Femur (tissue), 1 donor: ENCODE data around the gene DLG1.

ENCODE experiments used
- DNase-seq: peaks from one replicate; pipeline ENCODE4 v3.0.0-alpha.2; 2017

Gene DLG1

DNA sequence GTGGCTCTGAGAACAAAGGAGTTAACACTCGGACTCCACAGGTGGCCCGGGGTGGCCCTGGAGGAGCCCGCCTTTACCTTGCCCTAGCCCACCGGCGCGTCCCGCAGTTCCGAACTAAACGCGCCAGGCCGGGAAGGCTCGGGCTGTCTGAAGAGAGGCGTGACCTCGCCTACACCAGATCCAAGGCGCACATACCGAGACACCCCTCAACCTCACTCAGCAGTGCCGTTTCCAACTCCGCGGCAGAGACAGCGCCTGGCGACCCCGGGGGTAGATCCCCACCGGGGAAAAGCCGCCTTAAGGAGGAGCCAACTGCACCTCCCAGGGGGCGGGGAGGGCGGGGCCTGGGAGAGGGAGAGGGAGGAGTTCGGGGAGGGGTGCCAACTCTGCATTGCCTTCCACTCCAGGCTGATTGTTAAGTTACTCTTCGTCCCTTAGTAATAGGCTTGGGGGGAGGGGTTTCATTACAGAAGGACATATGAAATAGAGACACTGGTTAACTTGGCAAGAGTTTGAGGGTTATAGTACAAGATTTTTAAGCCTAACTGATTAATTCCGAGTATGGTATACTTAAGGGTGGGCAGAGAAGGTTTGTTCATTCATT is at the start of gene DLG1:
Gene DLG1 (minus strand): TSS at position 272 of the 604 bp plus-strand sequence. CDS start 1,408 bp downstream, outside the sequence.
- peak; percentile 93 for DNase-seq

DNA sequence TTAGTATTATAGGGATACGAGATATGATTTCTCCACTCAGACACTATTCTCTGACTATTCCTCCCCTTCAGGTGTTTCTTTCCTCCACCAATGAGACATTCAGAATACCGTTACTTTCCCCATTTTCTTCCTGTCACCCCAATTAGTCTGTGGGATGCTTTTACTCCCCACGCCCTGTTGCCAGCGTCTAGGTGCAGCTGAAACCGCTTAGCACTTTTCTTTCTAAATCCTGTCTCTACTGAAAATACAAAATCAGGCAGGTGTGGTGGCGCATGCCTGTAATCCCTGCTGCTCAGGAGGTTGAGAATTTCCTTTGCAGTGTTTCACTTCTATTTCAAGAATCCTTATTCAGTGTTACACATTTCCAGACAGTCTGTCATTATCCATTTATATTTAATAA is 49.6 kb upstream of the DLG1 start:
- no peak for DNase-seq

DNA sequence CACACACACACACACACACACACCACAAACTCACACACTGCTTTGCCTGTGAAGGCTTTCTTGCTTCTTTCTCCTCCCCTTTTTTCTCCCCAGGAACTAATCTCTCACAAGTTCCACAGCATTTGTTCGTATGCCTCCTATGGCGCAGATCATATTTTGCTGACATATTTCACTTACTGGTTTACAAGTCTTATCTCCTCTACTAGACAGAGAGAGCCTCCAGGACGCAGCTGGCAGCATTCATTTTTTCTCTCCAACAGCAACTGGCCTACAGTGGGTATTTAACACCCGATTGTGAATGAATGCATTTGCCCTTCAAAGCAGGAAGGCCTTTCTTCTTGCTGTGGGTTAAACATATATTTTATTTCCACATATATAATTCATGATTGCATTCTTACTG is 47.0 kb upstream of the DLG1 start:
- DNase-seq: no peak

DNA sequence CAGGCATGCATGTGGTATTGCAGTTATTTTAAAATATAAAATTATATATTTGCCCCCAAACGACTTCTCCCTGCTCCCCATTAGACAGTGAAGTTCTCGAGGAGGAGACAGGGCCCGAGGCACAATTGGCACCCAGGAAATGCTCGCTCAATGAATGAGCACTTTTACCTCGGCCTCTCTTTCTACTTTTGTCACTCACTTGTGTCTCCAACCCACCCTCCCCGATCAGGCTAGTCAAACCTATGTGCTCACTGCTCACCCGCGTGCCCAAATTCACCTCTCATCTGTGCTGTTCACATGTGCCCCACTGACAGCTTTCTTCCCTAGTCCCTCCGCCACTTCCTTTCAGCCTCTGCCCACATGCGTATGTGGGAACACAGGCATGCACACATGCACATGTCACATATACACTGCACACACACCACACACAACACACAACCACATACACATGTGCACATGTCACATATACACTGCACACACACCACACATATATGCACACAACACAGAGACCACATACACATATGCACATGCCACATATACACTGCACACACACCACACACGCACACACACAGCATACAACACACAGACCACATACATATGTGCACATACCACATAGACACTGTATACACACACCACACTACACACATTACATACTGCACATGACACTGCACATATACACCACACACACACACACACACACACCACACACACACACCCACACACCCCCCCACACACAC is 46.3 kb upstream of the DLG1 start:
- DNase-seq: no peak

DNA sequence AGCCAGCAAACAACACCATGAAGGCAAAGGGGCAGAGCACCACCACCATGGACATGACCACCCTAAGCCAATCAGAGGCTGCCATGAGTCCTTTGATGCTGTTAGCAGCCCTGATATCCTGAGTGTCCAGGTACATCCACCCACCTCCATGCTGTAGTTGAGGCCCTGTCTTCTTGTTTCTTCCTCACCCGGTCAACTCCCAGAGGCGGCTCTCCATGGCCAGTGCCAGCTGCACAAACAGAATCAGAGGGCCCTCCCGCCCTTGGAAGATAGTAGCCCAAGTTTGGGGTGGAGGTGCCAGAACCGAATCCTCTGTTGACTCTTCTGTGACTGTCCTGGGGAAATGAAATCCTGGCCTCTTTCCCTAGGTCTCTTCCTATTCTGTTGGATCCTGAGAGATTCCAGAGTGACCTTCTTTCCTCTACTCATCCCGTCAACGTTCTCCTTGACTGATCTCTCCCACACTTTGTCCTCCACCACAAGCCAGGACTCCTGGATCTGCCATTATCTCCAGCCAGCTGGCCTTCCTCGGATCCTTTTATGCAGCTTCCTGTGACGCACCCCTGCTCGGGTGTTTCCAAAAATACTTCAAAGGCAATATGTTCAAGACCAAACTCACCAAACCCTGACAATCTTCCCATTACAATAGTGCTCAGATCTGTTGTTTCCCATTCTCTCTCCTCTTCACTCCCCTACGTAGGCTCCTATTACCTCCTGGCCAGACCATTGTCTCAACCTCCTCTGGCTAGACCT is 45.4 kb upstream of the DLG1 start:
- no peak for DNase-seq

DNA sequence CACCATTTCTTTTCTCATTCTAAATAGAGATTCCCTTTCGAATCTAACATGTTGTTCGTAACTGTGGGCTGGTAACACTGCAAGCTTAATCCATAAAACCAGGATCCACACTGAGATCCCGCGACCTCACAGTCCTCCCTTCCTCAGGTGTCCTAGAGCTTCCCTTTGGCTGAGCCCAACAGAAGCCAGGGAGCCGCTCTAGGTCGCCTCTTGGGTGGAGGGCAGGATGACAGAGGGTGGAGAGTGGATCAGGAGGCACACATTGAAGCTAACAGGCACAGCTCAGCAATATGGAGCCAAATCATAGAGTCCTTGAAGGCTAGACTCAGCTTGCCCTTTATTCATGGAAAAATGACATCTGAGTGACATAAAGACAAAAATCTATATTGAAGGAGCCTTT is 44.7 kb upstream of the DLG1 start:
- no peak for DNase-seq

DNA sequence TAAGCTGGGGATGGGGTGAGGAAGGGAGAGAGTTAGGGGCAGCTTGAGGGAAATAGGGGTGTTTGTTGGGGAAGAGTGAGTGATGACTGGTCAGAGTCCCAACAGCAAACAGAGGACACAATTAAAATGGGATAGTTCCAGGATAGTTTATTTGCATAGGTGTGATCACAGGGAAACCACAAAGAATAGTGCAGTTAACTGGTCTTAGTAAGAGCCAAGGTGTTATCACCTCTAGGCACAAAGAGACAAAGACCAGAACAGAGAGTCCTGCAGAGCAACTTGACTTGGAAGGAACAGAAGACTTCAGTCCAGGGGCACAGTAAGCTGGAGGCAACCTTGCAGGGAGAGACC is 42.1 kb upstream of the DLG1 start:
- no peak for DNase-seq

DNA sequence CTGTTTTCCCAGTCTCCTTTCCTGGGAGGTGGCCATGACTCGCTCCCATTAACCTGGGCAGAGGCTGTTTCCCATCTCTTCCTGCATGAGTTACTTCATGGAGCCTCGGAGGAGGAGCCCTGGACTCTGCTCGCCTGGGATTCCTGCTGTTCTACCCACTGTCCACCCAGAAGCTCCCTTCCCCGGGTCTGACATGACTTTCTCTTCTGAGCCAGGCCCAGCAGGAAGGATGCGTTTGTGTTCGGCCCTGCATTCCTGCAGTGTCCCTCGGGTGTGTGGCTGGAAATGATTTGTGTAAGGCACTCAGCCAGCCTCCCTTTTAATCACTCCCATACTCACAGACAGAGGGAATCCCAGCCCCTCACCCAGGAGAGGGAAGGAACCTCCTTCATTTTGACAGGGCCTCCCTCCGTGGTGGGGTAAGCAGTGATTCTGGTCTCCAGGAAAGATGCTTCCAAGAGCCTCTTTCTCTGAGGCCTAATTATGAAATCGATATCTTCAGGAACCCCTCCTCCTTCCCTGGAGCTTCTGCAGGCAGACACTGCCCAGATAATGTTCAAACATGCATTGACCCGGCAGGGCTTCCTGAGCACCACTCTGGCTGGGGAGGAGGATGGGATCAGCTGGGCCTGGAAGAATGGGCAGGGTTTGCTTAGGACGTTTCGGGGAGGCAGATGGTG is 41.6 kb upstream of the DLG1 start:
- peak; percentile 84 for DNase-seq

DNA sequence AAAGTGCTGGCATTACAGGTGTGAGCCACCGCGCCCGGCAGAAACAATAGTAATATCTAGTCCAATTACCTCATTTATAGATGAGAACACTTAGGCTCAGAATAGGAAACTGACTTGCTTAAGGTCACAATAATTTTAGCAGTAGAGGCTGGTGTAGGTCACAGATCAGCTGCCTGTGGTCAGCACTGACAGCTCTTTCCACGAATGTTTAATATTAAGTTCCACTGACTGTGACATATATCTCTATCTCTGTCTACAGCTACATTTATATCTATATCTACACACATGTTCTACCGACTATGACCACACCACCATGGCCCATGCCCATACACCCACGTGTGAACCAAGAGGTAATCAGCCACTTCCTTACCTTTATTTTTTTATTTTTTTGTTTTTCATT is 40.2 kb upstream of the DLG1 start:
- DNase-seq: no peak

DNA sequence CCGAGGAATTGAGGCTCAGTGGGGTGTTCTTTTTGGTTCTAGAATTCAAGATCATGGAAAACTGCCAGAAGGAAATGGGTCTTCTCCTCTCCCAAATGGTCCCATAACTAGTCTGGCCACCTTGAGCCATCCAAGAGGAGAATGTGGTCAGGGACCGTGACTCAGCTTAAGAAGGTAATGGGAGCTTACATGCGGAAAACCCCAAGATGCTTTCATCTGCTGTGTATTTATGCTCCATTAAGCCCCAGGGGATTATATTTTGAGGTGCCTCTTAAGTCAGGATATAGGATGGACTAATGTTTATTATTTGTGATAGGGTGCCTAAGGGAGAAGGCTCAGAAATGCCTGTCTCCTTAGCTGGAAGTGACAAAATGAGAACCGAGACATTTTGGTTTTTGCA is 39.2 kb upstream of the DLG1 start:
- no peak for DNase-seq

DNA sequence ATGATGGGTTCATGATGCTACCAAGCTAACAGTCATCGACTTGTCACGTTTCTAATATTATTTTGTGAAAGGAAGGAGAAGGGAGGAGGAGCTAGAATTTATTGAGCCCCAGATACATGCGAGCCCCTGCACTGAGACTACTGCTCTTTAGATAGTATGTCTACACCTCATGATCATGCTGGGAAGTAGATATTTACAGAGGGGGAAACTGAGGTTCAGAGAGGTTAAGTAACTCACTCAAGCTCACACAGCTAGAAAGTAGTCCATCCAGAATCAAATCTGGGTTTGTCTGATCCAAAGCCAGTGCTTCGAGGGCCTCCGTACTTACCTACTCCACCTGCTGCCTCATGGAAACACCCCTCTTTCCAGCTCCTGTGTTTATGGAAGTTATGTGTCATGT is 38.8 kb upstream of the DLG1 start:
- DNase-seq: no peak

DNA sequence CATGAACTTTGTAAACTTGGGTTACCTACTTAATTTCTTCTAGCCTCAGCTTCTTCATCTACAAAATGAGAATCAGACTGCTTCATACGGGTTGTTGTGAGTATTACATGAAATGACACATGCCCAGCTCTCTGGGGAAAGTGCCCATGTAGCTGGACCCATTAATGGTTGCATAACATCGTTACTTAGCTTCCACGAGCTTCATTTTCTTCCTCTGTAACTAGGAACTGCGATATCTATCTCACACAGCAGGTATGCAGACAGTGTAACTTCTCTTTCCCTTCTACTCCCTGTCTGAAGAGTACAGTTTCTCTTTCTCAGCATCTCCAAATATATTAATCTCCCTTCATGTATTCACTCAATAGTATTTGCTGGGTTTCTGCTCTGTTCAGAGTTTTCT is 37.9 kb upstream of the DLG1 start:
- DNase-seq: no peak

DNA sequence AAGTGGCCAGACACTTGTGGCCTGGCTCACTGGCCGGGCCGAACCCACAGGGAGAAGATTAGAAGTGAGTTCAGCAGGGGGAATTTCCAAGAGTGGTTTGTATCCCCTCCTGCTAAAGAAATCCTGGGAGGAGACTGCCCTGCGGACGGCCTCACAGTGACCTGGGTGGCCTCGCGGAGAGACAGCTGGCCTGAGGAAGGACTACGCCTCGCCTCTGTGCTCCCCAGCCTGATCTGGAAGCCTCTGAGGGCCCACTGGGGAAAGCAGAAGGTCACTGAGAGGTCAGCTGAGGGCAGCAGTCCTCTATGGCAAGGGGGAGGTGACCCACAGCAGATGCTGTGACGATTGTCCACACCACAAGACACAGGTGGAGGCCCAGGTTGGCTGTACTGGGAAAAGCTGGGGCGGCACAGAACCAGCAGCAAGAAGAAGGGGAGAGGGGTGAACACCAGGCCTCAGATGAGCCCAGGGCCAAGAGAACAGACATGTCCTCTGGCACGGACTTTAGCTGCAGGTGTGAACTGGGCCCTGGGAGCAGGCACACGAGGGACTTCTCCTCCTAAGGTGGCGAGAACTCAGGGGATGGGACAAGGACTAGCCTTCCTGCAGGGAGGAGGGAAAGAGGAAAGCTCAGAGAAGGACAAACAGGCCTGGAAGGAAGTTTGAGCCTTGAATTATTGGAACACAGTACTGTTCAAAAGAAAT is 37.2 kb upstream of the DLG1 start:
- DNase-seq: peak; percentile 70

DNA sequence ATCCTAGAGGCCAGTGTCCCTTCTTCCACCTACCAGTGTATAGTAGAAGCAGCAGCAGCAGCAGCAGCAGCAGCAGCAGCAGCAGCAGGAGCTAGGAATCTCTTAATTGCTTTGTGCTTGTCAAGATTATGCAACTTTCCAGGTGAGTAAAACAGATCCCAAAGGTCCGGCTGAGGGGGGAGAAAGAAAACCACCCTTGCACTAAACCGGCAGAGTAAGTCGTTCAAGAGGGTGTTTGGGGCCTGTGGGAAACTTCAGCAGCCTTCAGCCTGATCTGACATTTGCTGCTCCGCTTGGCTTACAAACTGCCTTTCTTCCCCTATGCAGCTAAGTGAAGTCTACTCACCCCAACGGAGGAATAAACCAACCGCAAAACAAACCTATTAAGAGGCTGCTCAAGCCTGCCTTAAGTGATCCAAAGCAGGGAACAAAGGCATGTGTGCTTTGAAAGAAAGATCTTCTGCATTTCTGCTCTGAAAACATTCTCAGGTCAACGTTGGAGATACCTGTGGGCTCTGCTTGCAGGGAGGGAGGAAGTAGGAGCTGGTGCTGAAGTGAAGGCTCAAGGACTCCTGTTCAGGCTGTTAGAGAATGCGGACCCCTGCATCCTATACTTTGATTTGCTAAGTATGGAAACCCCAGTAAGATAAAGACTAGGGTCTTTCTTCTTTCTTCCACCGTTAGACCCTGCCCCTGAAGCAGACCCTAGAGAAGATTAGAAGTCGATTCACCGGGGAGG is 35.7 kb upstream of the DLG1 start:
- DNase-seq: no peak

DNA sequence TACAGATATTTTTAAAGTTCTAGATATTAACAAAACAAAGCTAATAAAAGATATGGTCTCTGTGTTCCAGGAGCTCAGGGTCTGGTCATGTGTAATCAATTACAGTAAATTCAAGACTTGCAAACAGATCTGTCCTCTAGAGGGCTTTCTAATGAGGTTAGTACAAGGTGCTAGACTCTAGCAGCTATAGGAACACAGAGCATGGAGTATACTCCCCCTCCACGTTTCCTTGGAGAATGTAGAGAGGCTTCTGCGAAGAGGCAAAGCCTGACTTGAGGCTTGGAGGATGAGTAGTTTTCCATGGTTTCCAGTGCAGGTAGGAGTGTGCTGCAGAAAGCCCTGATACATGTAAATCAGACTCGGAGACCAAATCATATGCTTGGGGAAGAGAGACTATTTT is 32.7 kb upstream of the DLG1 start:
- no peak for DNase-seq

DNA sequence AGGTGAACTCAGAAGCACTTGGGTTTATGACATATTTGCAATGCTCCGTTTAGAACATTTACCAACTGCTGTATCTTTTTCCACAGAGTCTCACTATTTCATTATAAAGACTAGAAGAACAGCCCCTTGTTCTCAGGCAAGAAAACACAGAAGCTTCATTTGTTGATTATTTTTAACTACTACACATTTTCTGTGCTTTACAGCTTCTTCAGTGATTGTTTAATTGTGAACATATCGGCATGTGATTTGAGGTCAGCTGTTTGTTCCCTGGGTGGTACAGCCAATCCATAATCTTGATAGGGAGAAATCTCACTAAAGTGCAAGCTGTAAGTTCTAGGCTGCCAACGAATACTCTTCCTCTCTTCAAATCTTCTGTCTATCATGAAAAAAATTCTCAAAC is 31.0 kb upstream of the DLG1 start:
- DNase-seq: no peak

DNA sequence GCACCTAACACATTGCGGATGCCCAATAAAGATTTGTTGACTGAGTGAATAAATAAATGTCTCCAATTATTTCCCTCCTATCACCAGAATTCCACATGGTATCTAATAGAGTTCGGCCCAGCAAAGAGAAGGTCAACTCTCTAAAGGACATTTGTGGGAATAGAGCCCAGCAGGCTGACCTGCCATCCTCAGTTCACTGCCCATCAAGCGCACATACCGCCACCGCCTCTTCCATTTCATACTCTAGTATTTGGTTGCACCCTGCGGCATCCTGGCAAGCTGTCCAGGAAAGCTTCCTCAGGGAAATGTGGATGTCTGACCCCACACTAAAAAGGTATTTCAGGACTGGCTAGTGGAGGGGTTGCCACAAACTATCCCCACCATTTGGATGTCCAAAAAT is 29.8 kb upstream of the DLG1 start:
- DNase-seq: no peak

DNA sequence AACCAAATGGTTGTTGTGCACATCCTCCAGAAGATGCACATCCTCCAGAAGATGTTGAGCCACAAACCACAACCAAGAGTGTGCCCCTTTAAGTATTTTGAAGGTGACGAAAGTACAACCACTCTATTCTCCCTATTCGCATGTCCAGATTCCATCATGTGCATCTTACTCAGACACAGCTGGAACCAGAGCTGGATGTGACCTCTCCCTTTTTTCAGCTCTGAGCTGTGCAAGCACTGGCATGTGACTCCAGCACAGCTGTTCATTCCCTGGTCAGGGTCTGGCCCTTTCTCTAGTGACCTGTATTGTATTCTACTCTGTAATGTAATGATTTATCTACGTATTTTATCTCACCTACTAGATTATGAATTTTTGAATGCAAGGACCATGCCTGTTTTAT is 29.3 kb upstream of the DLG1 start:
- peak; percentile 44 for DNase-seq

DNA sequence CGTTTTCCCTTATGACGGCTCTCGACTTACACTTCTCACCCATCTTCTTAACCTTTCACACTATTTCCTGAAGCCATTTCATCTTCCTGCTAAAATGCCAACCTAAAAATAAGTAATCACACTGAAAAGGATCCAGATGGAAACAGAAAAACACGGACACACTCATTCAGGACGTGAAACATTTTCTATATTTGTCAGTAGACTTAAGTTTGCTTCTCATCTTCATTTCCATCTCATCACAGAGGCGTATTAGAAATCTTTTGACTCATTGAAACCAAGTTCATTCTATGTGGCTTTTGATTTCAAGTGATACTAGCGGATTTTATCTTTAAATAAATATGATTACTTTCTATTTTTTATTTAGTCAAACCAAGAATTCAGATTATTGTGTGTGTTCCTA is 27.4 kb upstream of the DLG1 start:
- no peak for DNase-seq

DNA sequence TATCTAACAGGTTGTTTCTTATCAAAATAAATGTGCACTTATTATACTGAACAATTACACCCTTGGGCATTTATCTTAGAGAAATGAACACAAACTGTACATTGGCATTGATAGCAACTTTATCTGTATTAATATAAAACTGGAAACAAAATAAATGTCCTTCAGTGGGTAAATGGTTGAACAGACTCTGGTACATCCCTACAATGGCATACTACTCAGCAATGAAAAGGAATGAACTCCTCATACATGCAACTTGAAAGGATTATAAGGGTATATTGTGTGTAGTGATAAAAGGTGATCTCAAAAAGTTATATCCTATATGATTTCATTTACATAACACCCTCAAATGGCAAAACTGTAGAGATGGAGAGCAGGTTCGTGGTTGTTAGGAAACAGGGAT is 23.7 kb upstream of the DLG1 start:
- no peak for DNase-seq

DNA sequence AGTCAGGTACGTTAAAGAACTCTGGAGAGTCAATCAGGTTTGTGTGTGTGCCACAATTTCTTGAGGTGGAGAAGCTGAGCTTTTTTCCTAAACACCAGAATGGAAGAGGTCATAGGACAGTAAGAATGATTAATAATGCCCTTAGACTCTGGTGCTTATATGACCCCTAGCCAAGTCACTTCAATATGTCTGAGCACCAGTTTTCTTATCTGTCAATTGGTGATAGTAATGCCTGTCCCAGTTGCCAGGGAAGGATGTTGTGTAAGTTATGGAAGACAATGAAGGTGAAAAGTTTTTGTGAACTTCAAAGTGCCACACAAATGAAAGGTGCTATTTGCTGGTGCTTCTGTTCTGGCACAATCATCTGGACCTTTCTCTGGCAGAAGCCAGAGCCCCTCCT is 22.2 kb upstream of the DLG1 start:
- DNase-seq: no peak

DNA sequence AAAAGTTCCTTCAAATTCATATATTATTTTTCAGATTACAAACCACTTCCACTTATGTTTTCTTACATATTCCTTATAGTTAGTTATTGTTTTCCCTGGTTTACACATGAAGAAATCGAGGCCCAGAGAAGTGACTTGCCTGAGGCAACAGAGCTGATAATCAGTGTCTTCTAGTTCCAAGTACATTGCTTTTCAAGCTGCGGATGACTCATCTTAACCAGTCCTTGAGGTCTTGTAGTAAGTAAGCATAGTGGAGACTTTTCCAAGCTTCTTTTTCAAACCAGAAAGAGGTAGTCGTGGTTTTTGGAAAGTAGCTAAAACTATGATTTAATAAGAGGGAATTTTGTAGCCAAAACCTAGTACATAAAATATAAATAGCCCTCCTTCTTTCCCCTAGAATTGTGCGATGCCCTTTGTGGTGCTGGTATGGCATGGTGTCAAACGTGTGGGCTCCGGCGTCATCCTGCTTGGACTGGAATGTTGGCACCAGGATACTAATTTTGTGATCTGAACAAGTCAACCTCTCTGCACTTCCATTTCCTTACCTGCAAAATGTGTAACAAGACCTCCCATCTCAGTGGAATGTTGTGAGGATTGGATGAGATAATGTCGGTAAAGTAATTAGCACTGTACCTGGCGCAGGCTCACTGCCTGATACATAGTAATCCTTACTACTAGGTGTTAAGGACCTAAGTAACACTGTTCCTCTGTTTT is 19.0 kb upstream of the DLG1 start:
- DNase-seq: peak; percentile 77
